GM19240 (cell line): ENCODE measurements around the gene MRGPRX4.
"Not testable (repeated sequence)": the region's sequence is repeated elsewhere in the genome, so short reads cannot be mapped to it uniquely, and the experiment has no call there.

Source experiments
- DNase-seq: peaks from one replicate; pipeline ENCODE4 v3.0.0; 2011; ENCODE audit warnings: low spot score; ENCODE audit not compliant: insufficient read length

MRGPRX4 gene

GRCh38 chr11:18172666-18173065 is at the start of gene MRGPRX4:
TSS of gene MRGPRX4 (plus strand) at chr11:18172837. CDS start at chr11:18173257, 420 bp downstream.
- no peak for DNase-seq

DNA sequence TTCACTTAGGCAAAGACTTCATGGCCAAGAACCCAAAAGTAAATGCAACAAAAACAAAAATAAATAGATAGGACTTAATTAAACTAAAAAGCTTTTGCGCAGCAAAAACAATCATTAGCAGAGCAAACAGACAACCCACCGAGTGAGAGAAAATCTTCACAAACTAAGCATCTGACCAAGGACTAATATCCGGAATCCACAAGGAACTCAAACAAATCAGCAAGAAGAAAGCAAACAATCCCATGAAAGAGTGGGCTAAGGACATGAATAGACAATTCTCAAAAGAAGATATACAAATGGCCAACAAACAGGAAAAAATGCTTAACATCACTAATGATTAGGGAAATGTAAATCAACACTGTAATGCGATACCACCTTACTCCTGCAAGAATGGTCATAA is 41.5 kb upstream of the MRGPRX4 start:
- DNase-seq = not testable (repeated sequence)

DNA sequence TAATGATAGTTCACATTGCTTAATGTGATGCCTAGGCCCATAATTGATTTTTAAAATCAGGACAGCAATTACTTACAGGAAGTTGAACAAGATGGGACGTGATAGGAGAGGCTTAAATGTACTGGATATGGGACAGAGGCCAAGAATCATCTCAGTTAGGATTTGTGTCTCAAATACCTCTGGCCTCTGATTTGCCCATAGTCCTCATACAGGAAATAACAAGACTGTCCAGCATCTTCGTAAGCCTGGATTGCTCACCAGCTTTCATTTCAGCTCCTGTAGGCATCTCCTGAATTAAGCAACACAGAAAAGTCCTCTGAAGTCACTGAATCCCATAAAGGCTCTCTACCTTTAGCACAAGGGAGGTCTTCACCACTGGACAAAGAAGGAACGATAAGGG is 40.3 kb upstream of the MRGPRX4 start, which contains the start of gene MRGPRX3:
MRGPRX3 (plus strand) TSS at position 231 of the 400 bp plus-strand sequence. CDS start 4,632 bp downstream, outside the sequence.
- DNase-seq = no peak

DNA sequence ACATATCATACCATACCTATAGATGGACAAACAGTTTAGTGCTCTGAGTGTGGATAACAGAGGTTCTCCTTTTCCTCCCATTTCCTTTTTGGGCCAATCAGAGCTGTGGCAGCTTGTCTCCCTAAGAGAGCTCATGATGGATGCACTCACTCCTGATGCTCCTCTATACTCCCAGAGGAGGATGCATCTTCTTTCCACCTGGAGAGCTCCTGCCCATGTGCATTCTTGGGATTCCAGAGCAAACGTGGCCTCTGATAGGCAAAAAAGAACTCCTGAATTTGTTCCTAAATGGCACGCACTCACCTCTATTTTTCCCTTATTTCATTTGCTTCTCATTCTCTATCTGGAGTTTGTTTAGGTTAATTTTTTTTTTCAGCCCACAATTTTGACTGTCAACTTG is 37.3 kb upstream of the MRGPRX4 start:
- no peak for DNase-seq

DNA sequence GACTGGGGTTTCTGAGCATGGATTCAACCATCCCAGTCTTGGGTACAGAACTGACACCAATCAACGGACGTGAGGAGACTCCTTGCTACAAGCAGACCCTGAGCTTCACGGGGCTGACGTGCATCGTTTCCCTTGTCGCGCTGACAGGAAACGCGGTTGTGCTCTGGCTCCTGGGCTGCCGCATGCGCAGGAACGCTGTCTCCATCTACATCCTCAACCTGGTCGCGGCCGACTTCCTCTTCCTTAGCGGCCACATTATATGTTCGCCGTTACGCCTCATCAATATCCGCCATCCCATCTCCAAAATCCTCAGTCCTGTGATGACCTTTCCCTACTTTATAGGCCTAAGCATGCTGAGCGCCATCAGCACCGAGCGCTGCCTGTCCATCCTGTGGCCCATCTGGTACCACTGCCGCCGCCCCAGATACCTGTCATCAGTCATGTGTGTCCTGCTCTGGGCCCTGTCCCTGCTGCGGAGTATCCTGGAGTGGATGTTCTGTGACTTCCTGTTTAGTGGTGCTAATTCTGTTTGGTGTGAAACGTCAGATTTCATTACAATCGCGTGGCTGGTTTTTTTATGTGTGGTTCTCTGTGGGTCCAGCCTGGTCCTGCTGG is 35.3 kb upstream of the MRGPRX4 start:
- no peak for DNase-seq

DNA sequence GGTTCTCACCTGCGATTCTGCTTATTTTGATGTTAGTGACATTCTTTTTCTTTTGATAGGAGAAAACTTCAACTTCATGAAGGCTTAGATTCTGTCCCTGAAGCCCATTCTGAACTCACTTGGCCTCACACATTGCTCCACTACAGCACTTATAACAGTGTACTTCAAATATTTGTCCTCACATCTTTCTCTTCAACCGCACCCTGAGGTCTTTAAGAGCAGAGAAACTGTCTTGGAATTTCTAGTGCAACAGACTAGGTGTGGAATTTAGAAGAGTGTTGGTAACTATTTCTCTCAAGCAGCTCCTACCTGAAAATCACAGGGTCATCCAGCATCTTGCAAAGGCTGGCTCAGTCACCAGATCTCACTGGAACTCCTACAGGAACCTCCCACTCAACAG is 32.5 kb upstream of the MRGPRX4 start:
- no peak for DNase-seq

DNA sequence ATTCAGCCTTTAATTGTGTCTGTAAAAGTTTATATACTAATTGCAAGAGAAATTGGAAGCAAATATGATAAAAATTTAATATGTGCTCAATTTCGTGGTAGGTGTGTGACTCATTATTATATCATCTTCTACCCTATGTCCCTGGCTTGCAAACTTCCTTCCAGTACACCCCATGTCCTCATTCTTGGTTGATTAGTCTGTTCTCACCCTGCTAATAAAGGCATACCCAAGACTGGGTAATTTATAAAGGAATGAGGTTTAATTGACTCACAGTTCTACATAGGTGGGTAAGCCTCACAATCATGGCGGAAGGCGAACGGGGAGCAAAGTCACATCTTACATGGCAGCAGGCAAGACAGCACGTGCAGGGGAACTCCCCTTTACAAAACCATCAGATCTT is 28.4 kb upstream of the MRGPRX4 start:
- no peak for DNase-seq

DNA sequence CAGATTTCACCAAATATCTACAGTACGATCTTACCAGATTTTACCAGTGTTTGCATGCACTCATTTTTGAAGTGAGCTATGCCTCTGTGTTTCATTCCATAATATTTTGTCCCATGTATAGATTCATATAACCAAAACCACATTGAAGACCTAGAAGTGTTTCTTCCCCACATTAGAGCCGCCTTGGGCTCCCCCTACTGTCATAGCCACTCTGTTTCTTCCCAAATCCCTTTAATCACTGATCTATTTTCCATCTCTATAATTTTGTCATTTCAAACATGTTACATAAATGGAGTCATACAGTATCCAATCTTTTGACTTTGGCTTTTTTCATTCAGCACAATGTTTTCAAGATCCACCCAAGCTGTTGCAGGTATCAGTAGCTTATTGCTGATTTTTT is 27.6 kb upstream of the MRGPRX4 start:
- DNase-seq = no peak

GRCh38 chr11:18145837-18146236 is 26.8 kb upstream of the MRGPRX4 start:
- no peak for DNase-seq

- no peak for DNase-seq
Measured at GRCh38 chr11:18151581-18151980, 21.1 kb upstream of the MRGPRX4 start.

- DNase-seq = no peak
Measured at GRCh38 chr11:18168372-18168771, 4.3 kb upstream of the MRGPRX4 start.

DNA sequence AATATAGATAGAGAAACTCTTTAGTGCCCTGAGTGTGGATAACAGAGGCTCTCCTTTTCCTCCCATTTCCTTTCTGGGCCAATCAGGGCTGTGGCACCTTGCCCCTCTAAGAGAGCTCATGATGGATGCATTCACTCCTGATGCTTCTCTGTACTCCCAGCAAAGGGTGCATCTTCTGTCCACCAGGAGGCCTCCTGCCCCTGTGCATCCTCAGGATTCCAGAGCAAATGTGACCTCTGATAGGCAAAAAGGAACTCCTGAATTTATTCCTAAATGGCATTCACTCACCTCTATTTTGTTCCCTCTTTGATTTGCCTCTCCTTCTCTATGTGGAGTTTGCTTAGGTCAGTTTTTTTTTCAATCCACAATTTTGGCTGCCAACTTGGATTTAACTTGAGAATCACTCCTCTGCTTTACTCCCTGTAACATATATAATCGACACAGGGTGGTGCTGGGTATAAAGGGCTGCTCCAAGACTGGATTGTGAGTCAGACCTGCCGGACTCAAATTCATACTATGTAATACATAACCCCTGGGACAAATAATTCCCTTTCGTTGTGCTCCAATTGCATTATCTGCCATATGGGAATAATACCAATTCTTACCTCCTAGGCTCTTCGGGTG is 1.1 kb upstream of the MRGPRX4 start:
- no peak for DNase-seq

- DNase-seq = no peak
Measured at GRCh38 chr11:18173225-18173866, 709 bp downstream of the MRGPRX4 start.

DNA sequence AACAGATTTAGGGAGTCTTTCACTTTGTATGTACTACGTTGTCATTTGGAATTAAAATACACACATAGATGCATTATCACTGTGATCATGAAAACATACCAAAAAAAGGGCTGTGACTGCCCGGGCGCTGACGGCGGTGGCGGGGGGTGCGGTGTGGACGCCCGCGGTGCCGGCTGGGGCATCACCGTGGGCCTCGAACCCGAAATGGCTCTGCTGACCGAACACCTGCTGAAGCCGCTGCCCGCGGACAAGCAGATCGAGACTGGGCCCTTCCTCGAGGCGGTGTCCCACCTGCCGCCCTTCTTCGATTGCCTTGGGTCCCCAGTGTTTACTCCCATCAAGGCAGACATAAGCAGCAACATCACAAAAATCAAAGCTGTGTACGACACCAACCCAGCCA is 16.2 kb downstream of the MRGPRX4 start:
- no peak for DNase-seq

DNA sequence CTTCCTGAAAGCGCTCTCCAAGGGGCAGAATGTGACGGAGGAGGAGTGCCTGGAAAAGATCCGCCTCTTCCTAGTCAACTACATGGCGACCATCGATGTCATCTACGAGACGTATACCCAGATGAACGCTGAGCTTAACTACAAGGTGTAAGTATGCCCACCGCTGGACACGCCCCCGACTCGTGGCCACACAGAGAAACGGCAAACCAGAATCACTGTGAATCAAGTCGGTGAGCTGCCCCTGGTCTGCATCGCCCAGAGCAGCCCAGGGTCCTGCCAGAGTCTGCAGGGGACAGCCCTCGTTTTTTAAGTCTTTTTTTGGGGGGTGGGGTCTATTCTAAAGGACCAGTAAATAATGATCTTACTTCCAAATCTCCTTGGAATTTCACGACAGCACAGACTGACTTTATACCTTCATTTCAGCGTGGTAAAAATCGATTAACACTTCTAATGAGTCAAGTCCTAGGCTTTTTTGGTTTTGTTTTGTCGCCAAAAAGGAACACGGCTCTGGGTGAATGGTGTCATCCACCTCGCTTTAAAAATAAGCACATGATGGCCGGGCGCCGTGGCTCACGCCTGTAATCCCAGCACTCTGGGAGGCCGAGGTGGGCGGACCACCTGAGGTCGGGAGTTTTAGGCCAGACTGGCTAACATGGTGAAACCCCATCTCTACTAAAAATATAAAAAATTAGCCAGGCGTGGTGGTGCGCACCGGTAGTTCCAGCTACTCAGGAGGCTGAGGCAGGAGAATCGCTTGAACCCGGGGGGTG is 17.0 kb downstream of the MRGPRX4 start:
- DNase-seq = not testable (repeated sequence)

DNA sequence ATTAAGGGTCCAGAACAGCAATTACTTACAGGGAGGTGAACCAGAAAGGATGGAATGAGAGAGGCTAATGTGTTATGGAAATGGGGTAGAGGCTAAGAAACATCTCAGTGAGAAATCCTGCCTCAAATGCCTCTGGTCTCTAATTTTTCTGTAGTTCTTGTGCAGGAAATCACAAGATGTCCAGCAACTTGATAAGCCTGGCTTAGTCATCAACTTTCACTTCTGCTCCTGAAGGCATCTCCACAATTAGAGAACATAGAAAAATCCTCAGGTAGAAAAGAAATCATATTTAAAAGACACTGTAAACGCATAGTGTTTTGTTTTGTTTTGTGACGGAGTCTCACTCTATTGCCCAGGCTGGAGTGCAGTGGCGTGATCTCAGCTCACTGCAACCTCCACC is 18.7 kb downstream of the MRGPRX4 start:
- DNase-seq = no peak

DNA sequence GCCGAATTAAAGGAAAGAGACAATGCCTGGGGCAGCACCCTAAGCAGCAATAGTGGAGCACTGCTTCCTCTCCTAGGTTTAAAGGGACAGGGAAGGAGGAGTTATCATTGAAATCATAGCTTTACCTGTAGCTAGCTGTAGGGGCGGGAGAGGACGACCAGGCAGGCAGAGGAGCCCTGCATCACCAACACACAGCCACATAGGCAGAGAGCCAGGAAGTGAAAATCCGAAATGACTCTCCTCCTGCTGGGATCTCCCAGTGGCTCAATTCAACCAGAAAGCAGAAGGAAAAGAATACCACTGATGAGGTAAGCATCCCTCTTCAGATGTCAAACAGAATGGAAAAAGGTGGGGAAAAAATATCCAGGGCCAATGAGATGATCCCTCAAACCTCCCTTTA is 20.4 kb downstream of the MRGPRX4 start:
- peak; percentile 35 for DNase-seq

- no peak for DNase-seq
Measured at GRCh38 chr11:18196532-18196931, 23.9 kb downstream of the MRGPRX4 start.

DNA sequence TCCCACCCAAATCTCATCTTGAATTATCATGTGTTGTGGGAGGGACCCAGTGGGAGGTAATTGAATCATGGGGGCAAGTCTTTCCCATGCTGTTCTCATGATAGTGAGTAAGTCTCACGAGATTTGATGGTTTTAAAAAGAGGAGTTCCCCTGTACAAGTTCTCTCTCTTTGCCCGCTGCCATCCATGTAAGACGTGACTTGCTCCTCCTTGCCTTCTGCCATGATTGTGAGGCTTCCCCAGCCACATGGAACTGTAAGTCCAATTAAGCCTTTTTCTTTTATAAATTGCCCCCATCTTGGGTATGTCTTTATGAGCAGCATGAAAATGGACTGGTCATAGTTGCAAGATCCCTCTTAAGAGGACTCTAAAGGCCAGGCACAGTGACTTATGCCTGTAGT is 25.1 kb downstream of the MRGPRX4 start:
- DNase-seq = not testable (repeated sequence)

DNA sequence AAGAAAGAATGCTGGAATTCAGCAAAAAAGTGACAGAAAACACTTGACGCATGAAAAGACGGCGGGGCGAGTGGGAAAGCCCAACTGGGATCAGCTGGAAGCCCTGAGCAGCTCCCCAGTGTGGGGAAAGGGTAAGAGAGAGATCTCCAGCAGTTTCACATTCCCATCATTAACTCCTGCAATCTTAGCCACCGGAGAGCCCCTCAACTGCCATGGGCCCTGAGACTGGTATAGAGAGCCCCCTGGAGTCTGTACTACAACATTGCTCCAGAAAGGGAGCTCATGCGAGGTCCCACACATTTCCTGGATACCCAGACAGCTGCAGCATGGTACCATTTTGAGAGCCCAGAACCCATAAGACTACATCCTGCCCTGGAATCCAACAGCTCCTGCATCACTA is 31.1 kb downstream of the MRGPRX4 start:
- peak; percentile 22 for DNase-seq

GRCh38 chr11:18204220-18204619 is 31.6 kb downstream of the MRGPRX4 start:
- no peak for DNase-seq

GRCh38 chr11:18204771-18205170 is 32.1 kb downstream of the MRGPRX4 start:
- no peak for DNase-seq
